HG02840 (cell line): ENCODE results near the gene PKD1.

Experiments
- ATAC-seq: cut with Tn5 transposase; IDR thresholded peaks from one replicate; pipeline ENCODE4 v1.9.1; 2021; ENCODE audit warnings: mild to moderate bottlenecking, moderate library complexity, moderate number of reproducible peaks; ENCODE audit not compliant: unreplicated experiment, low FRiP score

Gene PKD1

GRCh38 chr16:2079991-2080390 lies 55.7 kb downstream of the PKD1 start:
- ATAC-seq, result no peak

GRCh38 chr16:2079311-2079800 lies 56.3 kb downstream of the PKD1 start:
- no peak for ATAC-seq

- ATAC-seq, result no peak
Measured at GRCh38 chr16:2078691-2079090, 57.0 kb downstream of the PKD1 start.

- no peak for ATAC-seq
Measured at GRCh38 chr16:2078096-2078495, 57.6 kb downstream of the PKD1 start.

GRCh38 chr16:2077696-2078095 lies 58.0 kb downstream of the PKD1 start:
- no peak for ATAC-seq

- no peak for ATAC-seq
Measured at GRCh38 chr16:2077016-2077415, 58.7 kb downstream of the PKD1 start.

DNA sequence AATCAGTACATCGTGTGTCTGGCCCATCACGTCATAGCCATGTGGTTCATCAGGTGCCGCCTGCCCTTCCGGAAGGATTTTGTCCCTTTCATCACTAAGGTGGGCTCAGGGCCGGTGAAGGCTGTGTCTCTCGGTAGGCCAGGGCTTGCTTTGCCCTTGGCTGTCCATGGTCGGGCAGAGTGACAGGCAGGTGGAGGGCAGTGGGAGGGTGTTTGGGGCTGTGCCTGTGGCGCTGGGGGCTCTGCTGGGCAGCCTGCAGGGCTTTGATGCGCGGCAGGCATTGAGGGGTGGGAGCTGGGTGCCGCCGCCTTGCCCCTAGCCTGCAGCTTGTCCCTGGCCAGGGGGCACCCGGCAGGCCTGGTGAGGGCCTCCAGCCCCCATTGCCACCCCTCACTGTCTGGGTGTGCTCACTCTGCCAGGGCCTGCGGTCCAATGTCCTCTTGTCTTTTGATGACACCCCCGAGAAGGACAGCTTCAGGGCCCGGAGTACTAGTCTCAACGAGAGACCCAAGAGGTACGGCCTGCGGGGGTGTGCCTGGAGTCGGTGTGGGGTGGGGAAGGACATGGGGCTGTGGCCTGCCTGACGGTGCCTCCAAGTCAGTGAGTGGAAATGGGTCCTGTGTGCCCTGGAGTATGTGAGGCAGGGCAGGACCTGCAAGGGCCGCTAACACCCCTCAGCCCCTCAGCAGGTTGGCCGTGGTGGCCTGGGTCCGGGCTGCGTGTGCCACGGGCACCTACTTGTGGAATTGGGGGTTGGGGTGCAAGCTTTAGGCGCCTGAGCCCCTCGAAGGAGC lies 59.4 kb downstream of the PKD1 start:
- ATAC-seq, result no peak

DNA sequence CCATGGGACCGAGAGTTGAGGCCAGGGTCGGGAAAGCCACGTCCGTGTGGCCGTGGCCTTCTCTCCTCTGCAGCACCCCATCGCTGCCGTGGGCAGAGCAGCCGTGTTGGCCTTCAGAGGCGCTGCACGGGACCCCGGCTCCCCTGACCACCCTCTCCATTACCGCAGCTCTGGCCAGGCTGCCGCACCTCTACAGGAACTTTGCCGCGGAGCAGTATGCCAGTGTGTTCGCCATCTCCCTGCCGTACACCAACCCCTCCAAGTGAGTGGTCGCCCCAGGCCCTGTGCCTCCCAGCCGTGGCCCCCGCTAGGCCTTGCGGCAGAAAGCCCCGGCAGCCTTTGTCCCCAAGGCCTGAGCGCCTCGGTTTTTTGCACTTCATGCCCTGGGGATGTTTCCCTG lies 60.1 kb downstream of the PKD1 start:
- ATAC-seq, result no peak

DNA sequence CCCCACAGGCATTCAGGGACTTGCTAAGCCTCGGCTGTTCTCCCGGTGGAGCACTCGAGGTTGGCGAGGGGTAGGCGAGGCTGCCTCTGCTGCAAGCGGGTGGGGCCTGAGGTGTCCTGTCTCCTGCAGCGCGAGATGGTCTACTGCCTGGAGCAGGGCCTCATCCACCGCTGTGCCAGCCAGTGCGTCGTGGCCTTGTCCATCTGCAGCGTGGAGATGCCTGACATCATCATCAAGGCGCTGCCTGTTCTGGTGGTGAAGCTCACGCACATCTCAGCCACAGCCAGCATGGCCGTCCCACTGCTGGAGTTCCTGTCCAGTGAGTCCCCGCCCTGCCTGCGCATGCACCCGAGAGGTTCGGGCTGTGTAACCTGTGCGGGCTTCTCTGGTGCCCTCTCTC lies 61.6 kb downstream of the PKD1 start:
- ATAC-seq, result no peak

DNA sequence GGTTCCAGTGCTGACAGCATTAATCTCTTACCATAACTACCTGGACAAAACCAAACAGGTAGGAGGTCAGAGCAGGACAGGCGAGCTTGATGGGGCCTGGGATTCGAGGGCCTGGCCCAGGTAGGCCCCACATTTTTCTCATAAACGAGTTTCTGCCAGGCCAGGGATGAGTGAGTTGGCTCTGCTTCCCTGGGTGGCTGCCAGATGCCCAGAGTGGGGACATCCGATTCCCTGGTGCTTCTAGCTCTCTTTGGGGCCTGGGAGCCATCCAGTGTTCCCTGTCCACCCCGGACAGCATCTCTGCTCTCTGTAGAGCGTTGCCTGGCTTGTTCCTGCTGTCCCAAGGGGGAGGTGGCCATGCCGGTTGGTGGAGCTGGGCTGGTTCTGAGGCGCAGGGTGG lies 62.8 kb downstream of the PKD1 start:
- ATAC-seq, result no peak

GRCh38 chr16:2071454-2072202 lies 64.1 kb downstream of the PKD1 start:
- ATAC-seq, result no peak

GRCh38 chr16:2070576-2071453 lies 64.9 kb downstream of the PKD1 start:
- no peak for ATAC-seq

GRCh38 chr16:2066139-2066538 lies 69.6 kb downstream of the PKD1 start:
- no peak for ATAC-seq

DNA sequence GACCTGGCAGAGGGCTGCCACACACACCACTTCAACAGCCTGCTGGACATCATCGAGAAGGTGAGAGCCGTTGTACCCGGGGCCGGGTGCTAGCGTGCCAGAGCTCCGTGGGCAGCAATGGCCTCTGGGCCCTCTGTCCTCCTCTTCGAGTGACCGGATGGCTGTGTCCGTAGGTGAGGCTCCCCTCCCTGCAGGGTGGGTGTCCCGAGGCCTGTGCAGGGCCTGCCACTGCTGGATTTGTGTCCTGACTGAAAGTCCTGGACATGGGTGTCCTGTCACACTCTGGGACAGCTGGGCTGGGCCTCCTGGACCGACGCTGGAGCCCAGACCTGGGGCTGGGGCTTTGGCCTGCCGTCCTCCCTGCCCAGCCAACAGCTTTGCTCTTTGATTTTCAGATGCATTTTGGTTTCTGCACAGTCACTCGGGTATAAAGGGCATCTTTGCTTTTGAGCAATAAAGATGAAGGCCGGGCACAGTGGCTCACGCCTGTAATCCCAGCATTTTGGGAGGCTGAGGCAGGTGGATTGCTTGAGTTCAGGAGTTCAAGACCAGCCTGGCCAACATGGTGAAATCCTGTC lies 71.2 kb downstream of the PKD1 start:
- no peak for ATAC-seq

GRCh38 chr16:2063861-2064260 lies 71.8 kb downstream of the PKD1 start:
- ATAC-seq, result no peak

DNA sequence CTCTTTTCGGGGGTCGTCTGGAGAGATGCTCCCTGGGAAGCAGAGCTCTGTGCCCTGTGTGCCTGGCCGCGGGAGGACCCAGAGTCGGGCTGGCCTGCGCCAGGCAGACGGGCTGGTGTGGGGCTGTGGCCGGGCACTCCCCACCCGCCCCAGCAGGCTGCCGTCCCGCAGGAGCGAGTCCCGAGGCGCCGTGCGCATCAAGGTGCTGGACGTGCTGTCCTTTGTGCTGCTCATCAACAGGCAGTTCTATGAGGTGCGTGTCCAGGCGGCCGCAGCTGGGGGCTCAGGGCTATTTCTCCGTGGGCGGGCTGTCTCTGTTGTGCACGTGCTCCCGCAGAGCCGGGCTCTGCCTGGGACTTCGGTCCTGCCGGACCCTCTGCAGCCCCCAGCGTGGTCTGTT lies 72.9 kb downstream of the PKD1 start:
- ATAC-seq, result no peak

DNA sequence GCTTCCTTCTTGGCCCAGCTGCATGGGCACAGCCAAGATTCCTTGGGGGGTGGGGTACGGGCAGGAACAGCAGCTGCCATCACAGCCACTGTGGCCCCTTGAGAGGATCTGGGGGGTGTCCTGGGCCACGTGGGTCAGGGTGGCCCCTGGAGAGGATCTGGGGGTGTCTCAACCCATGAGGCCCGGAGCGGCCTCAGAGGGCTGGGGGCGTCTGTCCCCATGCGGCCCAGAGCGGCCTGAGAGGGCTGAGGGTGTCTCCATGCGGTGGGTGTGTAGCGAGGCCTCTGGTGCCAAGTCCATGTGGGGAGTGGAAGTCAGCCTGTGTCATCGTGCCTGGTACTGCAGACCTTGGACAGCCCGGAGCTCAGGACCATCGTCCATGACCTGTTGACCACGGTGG lies 74.2 kb downstream of the PKD1 start:
- no peak for ATAC-seq

- no peak for ATAC-seq
Measured at GRCh38 chr16:2061023-2061422, 74.7 kb downstream of the PKD1 start.

DNA sequence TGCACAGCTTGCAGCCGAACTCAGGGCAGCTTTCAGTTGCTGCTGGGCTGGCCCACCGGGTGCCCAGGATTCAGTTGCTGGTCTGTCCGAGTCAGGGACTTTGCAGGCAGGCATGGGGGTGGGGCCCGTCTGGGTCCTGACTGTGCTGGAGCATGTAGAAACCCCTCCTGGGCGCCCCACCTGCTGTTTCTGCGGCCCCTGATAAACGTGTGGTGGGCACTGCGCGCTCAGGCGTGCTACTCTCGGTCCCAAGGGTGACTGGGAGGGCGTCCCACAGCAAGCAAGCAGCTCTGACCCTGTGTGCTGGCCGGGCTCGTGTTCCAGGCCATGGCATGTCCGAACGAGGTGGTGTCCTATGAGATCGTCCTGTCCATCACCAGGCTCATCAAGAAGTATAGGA lies 75.4 kb downstream of the PKD1 start:
- no peak for ATAC-seq

- no peak for ATAC-seq
Measured at GRCh38 chr16:2058872-2059271, 76.8 kb downstream of the PKD1 start.

DNA sequence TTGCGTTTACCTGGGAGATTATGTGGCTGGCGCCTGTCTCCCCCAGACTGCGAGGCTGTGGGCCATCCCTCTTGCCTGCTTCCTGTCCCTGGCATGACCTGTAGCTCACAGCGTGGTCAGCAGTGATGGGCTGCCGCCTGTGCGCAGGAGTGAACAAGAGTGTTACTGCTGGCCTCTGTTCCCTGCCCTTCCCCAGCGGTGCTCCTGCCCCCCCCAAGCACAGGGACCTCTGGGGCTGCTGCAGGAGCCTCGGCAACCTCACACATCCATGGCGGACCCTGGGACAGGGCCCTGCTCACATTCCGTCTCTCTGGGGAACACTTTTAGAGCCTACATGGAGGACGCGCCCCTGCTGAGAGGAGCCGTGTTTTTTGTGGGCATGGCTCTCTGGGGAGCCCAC lies 77.3 kb downstream of the PKD1 start:
- ATAC-seq, result no peak
